ENCODE data around the gene PTCHD1.

DNA sequence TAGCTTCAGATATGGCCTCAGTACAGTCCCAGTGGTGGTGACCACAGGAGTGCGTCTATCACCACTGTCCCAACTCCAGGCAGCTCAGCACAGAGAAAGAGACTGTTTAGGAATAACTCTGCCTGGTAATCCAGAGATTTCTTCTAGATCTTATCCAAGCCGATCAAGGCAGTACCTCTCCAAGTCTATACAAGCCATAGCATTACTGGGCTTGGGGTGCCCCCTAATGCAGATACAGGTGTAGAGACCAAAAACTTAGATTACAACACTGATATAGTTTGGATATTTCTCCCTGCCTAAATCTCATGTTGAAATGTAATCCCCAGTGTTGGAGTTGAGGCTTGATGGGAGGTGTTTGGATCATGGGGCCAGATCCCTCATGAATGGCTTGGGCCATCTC is 100.9 kb downstream of the PTCHD1 start:
- TF ChIP-seq EZH2 (IDR thresholded peaks at IDR 0.05; ENCODE audit: insufficient read depth, low read length), result no peak
- no peak for TF ChIP-seq CTCF (IDR thresholded peaks at IDR 0.05; ENCODE audit: insufficient read depth, low read depth, low read length)

Measured in astrocyte (in vitro differentiated cells and primary cell).